CD4-positive, alpha-beta T cell treated with Interleukin-17A for 1 hour (primary cell): ENCODE measurements around the gene MAP3K5.

Source experiments
- DNase-seq: peaks from one replicate; pipeline ENCODE4 v3.0.0-alpha.2; 2020

The MAP3K5 gene

DNA sequence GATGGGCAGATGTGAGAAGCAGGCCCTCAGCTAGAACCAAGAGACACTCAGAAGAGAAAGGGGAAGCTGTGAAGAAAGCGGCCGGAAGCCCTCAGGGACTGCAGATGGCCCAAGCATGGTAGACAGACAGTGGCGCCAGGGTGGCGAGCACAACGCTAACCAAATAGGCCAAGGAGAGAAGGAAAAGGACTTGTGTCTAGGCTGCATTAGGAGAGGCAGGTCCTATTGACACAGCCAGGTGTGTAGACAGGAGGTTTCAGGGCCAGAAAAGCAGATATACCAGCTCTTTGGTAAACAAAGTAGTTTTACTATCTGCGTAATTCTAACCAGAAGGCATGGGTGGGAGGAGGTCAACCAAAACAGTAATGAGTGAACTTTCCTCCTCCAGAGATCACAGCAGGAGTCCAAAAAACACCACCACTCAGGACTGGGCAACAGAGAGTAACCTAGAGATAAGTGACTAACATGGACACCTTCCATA, 226.2 kb downstream of the MAP3K5 start:
- DNase-seq: no peak

DNA sequence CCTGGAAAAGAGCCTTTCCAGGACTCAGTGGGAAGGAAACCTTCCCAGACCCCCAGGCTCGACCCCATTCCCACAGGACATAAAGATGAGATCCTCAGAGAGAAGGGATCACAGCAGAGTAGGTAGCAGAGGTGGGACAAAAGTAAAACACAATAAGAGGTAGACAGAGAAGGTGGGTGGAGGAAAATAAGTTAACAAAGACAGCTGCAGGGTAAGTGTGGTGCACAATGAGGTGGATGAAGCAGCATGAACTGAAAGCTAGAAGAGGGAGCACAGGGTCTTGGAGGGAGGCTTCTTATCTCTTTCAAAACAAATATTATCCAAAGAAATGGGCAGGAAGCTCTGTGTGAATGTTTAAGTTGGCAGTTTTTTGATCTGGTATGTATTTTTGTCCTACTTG, 228.1 kb downstream of the MAP3K5 start:
- no peak for DNase-seq

DNA sequence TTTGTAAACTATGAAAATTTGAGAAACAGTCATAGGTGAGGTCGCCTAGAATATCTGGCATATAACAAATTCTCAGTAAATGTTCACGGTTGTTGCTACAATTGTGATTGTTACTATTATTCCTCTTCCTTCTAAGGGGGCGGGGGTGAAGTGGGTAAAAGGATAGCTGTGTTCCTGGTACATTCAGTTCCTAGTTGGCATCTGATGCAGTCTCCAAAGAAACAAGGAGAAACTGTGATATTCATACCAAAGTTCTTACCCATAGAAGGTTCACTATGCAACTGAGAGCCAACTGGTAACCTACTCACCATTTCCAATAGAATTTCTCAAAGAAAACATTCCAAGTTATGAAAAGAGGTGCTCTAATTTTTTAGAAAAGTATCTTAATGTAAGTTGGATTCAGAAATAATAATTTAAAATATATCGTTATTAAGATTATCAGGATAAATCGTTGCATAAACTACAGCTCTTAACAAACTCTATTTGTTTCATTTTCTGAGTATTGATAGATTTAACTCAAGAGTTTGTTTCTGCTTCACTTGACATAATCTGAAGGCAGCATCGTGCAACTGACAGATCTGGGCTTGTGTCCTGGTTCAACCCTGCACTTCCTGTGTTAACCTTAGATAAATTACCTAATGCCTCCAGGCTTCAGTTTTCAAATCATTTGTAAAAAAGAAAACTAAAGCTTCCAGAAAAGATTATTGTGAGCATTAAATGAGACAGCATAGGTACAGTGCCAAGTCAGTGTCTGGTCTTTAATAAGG, 228.7 kb downstream of the MAP3K5 start:
- no peak for DNase-seq

DNA sequence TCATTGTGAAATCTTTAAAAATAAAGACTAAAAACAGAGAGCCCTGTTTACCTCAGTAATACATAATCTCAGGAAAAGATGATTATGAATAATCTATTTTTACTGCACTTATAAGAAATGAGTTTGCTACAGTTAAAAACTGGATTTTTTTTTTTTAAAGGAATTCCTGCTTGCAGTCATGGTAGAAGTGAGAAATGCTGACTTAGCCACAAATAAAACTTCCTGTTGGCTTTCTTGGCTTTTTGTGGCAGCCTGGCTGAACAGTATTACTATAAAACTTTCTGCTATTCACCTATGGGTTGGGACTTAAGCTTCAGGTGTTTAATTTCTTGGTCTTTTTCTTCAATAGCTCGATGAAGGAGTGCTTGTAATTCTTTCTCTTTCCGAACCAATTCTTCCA, 230.1 kb downstream of the MAP3K5 start:
- no peak for DNase-seq

DNA sequence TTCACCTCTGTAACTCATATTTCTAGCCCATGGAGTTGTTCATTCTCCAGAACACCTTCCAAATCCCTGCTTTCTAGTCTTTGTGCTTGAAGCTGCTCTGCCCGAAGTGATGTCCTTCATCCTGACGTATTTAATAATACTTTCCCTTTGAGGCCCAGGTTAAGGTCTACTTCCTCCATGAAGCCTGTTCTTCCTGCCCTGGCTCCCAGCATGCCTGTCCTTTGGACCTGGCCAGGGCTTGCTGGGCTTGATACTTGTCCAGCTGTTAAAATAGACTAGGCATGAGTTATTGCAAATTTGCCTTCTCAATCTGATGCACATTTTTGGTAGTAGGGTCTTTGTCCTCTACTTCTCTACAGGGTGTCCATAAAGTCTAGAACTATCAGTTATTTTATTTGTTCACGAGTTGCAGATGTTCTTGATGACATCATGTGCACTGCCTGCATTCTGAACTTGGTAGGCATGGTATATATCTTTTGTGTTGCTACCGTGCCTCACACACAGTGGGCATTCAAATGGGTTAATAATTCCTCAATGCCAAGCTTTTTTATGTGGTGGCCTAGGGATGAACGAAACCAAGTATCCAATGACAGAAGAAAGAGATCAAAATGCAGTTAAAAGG, 239.0 kb downstream of the MAP3K5 start:
- no peak for DNase-seq

DNA sequence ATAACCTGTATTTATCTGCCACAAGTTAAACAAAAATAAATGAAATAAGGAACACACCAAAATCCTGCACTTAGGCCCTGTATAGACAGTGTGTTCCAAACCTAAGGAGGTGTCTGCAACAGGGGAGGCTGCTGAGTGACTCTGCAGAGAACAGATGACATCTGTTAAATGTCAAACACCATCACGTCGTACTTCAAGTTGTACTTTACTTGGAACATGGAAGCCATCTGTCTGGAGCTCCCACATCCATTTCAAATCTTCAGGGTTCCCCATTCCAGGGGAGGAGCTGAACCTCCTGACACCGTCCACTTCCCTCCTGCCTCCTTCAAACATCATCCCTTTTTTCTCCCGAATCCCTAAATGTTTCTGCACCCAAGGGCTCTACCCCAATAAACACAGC, 240.2 kb downstream of the MAP3K5 start:
- no peak for DNase-seq

DNA sequence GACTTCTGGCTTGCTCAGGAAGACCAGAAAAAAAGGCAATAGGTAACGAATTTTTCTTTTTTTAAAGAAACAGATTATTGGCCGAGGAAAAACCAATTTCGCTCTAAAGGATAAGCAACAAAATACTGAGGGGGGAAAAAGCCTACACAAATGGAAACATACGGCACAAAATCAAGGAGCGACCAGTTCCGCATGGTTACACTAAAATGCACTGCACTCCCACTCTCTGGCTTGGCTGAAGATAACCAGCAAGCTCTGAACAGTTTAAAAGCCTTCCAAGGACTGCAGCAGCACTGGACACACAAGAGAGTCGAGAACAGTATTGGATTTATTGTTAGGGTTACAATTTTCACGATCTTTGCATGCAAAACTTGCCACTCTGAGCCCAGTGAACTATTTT, 241.2 kb downstream of the MAP3K5 start:
- no peak for DNase-seq

DNA sequence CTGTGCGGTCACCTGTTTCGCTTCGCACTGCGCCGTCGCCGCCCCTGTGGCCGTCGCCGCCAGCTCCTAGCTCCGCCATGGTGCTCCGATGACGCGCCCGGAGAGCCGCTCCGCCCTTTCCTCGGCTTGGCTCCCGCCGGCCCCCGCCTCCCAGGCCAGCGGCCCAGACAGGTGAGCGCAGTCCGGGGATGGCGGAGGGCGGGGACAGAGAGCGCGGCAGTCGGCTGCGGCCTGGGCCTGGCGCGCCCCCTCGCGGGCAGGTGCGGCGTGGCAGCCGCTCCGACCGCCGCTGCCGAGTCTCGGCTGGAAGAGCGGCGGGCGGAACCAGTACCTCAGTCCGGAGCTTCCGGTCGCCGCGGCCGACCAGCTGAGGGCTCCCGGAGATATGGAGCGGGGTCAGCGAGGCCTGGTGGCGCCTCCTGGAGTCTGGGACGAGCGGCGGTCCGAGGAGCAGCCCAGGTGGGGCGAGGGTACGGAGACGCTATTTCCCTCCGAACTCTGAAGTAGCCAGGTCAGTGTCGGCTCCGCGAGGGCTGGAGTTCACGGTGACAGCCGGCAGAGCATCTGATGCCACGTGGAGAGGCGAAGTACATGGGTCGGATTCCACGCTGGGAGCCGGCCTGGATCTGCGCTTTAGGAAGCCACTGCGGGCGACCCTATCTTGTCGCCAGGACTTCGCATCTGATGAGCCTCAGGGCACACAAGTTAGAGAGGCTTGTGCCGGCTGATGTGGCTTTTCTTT, 241.8 kb downstream of the MAP3K5 start, which contains the start of gene MAP7:
MAP7 (minus strand) TSS at position 93 of the 742 bp plus-strand sequence; CDS start at position 79, 14 bp downstream.
- DNase-seq: peak; percentile 70

DNA sequence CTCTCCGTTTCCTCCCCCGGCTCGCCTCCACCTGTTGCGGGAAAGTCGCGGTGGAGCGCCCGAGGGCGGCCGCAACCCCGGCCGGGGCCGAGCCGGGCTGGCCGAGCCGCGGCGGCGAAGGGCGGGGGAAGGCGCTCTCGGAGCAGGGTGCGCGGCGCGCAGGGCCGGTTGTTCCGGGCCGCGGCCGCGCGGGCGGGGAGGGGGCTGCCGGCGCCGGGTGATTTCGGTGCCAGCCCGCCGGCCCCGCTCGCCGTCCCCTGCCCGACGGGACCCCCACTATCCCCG, 242.3 kb downstream of the MAP3K5 start:
- DNase-seq: no peak

DNA sequence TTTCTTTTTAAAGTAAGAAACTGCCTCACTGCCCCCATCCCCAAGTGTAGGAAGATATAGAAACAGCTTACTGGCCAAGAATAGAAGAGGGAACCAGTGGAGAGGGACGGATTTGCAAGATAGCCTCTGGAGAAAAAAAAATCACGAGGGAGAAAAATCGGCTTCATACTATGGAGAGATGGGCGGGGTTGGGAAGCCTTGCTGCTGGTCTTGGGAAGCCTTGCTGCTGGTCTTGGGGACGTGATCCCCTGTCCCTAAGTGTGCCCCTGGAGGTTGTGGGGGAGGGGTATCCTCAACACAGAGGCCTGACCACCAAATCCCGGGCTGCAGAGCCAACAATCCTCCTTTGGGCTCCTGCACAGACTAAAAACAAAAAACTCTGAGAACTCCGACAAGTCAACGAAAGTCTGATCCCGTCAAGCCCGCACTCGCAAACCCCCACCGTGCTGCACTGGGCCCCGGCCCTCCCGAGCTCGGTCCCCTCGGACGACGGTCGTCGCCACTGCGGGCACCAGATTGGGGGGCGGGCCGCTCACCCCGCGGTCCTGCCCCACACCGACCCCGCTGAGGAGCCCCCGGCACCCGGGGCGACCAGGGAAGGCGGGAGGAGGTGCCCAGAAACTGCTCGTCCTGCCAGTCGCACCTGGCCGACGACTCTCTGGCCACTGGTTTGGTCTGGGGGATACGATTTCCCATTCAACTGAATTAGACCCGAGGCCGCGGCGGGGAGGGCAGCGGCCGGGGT, 242.8 kb downstream of the MAP3K5 start:
- no peak for DNase-seq

DNA sequence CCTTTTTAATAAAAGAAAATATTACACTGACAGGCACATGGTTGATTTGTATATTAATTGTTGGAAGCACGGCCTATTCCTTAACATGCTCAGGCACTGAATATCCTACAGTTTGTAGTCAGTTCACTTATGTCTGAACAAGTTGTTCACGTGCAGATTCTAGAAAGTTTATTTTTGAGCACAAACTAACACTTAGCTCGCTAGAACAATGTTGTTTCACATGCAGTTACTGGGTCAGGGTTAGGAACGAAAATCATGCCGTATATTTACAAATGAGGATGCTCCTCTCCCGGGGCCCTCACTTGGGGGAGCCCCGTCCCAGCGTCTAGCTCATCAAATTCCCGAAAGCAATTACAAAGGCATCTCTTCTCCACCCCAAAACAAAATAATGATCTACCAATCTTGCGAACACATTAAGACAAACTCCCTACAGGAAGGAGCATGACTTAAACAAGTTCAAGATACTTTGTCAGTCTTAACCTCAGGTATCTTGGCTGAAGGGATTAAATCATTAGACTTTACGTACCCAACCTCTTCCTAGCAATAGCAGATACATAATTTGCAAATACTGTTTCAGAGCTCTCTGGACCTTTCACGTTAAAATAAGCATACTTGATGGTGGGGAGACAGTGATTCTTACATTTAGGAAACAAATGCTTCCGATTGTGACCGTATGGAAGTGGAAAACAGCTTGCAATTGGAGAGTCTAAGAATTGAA, 243.5 kb downstream of the MAP3K5 start:
- DNase-seq: no peak

DNA sequence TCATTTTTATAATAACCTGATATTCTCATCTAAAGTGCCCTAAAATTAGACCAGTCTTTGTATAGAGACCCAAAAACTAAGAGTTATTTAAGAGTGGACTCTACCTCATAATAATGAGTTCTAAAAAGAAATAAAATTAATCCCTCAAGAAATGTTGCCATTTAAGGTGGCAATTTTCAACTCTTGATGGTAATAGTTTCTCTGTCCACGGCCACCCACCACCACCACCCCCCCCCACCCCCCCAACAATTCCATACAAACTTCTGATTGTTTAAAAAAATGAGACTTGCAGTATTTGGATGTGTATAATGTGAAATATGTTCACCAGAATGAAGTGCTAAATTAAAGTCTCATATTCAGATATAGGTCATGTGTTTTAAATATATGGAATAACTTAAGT, 244.4 kb downstream of the MAP3K5 start:
- no peak for DNase-seq

DNA sequence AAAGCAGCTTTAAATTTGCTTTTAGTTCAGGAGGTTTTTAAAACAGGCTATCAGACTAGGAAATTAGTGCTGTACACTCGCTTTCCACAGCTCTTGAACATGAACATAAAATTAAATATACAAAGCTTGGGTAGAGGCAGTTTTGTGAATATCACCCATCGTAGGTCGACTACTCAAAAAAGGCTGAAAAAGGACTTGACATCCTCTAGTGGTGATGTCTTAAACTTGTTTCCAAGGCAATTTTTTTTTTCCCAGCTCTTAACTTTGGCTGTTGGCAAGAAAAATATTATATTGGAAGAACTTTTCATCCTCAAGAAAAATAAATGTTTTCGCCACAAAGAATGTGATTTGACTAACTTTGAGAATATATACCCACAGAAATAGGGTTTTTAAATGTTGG, 244.9 kb downstream of the MAP3K5 start:
- DNase-seq: no peak

DNA sequence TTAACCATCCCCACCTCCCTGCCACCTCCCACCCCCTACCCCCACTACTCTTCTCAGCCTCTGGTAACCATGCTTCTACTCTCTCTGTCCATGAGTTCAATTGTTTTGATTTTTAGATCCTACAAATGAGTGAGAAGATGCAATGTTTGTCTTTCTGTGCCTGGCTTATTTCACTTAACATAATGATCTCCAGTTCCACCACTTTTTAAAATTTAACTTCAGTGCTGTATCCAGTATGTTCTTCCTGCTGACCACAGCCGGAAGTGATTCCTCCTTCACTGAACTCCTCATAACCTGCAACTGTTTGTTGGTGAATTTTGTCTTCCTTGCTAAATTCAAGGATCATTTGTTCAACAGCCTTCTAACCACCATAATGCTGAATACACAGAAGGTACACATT, 245.9 kb downstream of the MAP3K5 start:
- no peak for DNase-seq

DNA sequence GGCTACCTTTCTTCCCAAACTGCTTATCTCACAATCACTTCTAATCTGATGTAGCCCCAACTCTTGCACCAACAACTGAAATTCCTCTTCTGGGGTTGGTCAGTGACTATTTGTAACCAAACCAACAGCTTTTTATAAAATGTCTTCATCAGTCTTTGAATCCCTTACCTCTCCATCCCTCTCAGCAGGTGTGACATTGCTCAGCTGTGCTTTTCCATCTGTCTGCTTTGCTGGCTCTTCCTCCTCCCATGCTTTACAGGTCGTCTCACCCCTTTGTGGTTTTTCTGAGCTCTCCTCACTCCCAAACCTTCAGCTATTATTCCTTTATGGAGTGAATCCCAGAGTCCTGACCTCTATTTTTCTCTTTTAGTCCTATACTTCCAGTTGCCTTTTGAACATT, 248.0 kb downstream of the MAP3K5 start:
- DNase-seq: no peak

DNA sequence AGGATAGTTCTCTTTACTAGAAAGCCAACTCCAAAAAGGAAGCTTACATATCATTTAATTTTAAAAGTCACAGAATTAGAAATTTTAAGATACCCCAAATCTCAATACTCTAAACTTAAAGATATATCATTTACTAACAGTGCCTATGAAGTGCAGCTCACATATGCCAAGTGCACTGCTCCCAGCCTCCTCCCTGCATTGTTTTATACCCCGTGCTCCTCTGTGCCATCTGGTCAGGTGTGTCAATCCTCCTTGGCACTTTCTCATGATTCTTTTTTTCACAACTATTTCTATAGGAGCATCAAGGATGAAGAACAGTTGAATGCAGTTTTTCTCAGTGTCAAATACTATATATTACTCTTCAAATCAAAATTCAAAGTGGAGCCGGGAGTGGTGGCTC, 250.9 kb downstream of the MAP3K5 start:
- DNase-seq: no peak

DNA sequence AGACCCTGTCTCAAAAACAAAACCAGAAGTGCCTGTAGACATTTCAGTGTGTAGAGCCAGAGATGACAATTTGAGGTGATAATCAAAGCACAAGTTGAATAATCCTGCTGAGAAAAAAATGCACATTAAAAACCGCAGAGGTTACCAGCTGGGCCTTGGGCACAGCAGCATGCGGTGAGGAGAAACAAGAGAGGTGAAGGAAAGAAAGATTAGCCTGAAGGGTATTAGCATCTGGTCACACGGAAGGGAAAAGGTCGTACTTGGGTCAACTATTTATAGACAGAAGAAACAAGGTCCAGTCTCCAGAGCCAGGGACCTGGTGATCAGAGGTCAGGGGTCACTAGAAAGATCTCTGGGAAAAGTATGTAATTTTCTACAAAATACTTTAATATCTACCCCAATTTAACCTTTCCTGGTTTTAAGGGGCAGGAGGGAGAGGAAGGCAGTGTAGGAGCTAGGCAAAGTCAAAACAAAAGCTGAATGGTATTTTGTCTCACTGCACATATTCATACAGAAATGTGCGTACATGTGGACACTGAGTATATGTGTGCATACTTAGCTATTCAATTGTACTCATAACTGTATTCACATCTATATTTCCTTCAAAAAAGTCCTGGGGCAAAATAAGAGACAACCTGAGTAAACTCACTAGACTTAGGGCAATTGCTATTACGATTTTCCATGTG, 252.2 kb downstream of the MAP3K5 start:
- no peak for DNase-seq

DNA sequence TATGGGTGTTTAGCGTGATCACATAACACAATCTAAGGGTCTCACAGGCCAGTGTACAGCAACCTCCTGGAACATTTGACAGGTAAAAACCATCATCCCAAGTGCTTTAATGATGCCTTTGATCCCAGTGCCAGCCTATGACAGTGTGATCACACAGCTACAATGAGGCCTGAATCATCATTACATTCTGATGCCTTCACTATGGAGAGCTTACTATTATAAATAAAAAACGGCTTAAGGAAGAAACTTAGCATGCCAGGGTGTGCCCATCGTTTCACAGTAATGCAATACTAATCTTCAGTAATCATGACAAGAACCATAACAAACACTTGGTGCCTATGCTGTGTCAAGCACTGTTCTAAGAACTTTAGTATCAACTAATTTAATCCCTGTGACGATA, 253.4 kb downstream of the MAP3K5 start:
- no peak for DNase-seq

DNA sequence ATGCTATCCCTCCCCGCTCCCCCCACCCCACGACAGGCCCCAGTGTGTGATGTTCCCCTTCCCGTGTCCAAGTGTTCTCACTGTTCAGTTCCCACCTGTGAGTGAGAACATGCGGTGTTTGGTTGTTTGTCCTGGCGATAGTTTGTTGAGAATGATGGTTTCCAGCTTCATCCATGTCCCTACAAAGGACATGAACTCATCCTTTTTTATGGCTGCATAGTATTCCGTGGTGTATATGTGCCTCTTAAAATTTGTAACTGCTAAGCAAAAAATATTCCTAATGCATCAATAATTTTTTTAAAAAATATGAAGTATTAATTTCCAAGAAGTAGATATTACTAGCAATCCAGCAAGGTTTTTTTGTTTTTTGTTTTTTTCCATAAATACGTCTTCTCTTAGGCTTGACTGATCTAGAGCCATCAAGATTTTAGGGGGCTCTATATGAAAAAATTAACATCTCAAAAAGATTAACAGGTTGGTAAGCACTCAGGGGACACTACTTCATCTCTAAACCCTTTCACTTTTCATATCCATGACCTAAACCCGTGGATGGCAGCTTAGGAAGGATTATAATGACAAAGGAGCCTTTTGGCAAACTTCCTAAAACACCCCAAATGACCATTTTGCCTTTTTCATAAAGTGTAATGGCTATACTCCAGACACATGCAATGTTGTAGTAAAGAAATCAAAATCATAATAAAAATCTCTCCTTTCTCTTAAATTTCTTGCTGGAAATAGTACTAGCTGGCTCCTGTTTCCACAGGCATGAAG, 256.2 kb downstream of the MAP3K5 start:
- DNase-seq: no peak

DNA sequence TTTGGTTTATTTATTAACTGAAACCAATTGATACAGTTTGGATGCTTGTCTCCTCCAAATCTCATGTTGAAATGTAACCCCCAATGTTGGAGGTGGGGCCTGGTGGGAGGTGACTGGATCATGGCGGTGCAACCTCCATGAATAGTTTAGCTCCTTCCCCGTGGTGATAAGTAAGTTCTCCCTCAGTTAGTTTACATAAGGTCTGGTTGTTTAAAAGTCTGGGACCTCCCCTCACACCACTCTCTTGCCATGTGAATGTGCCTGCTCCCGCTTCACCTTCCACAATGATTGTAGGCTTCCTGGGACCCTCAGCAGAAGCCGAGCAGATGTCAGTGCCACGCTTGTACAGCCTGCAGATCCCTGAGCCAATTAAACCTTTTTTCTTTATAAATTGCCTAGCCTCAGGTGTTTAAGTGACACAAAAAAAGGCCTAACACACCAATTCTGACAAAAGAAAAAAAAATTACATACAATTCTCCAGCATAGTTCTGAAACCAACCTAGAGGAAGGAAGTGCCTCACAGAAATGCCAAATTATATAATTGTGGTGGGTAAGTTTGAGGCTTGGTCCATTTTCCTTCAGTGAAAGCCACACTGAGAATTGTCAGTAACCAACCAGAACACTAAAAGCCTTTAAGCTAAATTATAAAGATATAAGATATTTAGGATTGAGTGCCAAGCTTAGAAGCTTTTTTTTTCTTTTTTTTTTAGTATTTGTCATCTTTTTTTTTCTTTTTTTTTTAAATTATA, 257.1 kb downstream of the MAP3K5 start:
- DNase-seq: no peak

DNA sequence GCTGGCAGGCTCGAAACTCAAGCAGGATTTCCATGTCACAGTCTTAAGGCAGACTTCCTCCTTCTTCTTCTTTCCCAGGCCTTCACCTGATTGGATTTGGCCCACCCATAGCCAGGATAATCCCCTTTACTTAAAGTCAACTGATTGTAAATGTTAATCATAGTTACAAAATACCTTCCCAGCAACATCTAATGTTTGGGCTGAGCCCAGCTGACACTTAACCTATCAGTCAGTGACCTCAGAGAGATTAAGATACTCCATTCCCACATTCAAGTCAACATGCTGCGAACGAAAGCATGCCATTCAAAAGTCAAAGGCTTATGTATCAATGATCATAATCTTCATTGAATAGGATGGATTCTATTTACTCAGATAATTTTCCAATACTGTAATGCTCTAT, 258.0 kb downstream of the MAP3K5 start:
- no peak for DNase-seq
